H1 (cell line): ENCODE data around the gene QSOX1. TPM values are rescaled to one million over a fixed set of nuclear protein-coding genes. Genes with fewer than 3 reads are reported as not detected.

ENCODE experiments used
- CTCF ChIA-PET: fragments of 300-600 bp; sonication (Branson Sonifier 250); formaldehyde crosslinking; loops from one replicate; lab custom pipeline; 2021; ENCODE audit not compliant: partially characterized antibody; lab: Charles Lee
- POLR2A ChIA-PET: fragments of 300-600 bp; sonication (Branson Sonifier 250); formaldehyde crosslinking; loops from one replicate; lab custom pipeline; 2021; ENCODE audit warnings: inconsistent platforms; ENCODE audit not compliant: partially characterized antibody; lab: Charles Lee
- DNase-seq, 2 experiments: peaks; one replicate each; pipeline versions ENCODE4 v3.0.0 to v3.0.0-alpha.2; 2010 to 2022; ENCODE audit warnings: low spot score in 2 of 2, low read depth in 1 of 2, mixed read lengths in 1 of 2
- FAIRE-seq: peaks from 2 replicates; lab custom pipeline; 2011; peaks lifted over from hg19 to GRCh38; lab: Jason Lieb, UNC
- H2AFZ ChIP-seq: 2 replicates; pipeline ENCODE4 v1.8.1; 2012; ENCODE audit warnings: low read length, inconsistent platforms
- H2AK5ac ChIP-seq: 2 replicates; pipeline ENCODE4 v1.6.1; 2013; ENCODE audit warnings: low read depth, low read length
- H2BK120ac ChIP-seq: replicated peaks from 2 replicates; pipeline ENCODE3; 2013; ENCODE audit warnings: low read depth, low read length, inconsistent platforms
- H2BK12ac ChIP-seq: 2 replicates; pipeline ENCODE4 v1.6.1; 2013; ENCODE audit warnings: low read depth, low read length
- H2BK15ac ChIP-seq: 2 replicates; pipeline ENCODE4 v1.6.1; 2013; ENCODE audit warnings: low read length
- H2BK20ac ChIP-seq: 2 replicates; pipeline ENCODE4 v1.6.1; 2013; ENCODE audit warnings: low read length
- H2BK5ac ChIP-seq: 2 replicates; pipeline ENCODE4 v1.6.1; 2013; ENCODE audit warnings: low read depth, low read length
- H3K14ac ChIP-seq: 2 replicates; pipeline ENCODE4 v1.6.1; 2013; ENCODE audit warnings: inconsistent platforms; ENCODE audit not compliant: insufficient read length
- H3K18ac ChIP-seq: 2 replicates; pipeline ENCODE4 v1.6.1; 2013; ENCODE audit warnings: low read length; ENCODE audit errors: extremely low read depth
- H3K23ac ChIP-seq: 2 replicates; pipeline ENCODE4 v1.6.1; 2013; ENCODE audit warnings: inconsistent platforms; ENCODE audit not compliant: insufficient read length
- H3K23me2 ChIP-seq: 2 replicates; pipeline ENCODE4 v1.6.1; 2013; ENCODE audit warnings: low read depth, low read length
- H3K27ac ChIP-seq: 2 replicates; pipeline ENCODE4 v1.6.1; 2011; ENCODE audit warnings: low read depth, low read length, inconsistent platforms
- H3K27me3 ChIP-seq, 4 experiments: replicated peaks in 1 of 4; 1 replicate in 1 of 4; 2 replicates in 3 of 4; pipeline versions ENCODE4 v1.6.1 to v1.8.1; 2011 to 2013; ENCODE audit warnings: low read length in 3 of 4, mild to moderate bottlenecking in 3 of 4, inconsistent platforms in 2 of 4, mixed read lengths in 2 of 4, moderate library complexity in 1 of 4; ENCODE audit not compliant: control insufficient read depth in 3 of 4, insufficient read depth in 3 of 4; ENCODE audit errors: extremely low read depth in 1 of 4
- H3K36me3 ChIP-seq, 4 experiments: 2 replicates each; pipeline versions ENCODE4 v1.6.1 to v1.8.1; 2011 to 2013; ENCODE audit warnings: mild to moderate bottlenecking in 4 of 4, low read length in 3 of 4, moderate library complexity in 2 of 4, control low read depth in 1 of 4, inconsistent platforms in 1 of 4; ENCODE audit not compliant: insufficient read depth in 4 of 4, control insufficient read depth in 2 of 4
- H3K4ac ChIP-seq: replicated peaks from 2 replicates; pipeline ENCODE3; 2013; ENCODE audit warnings: low read length, low read depth, mixed read lengths, inconsistent platforms; ENCODE audit not compliant: insufficient read length
- H3K4me1 ChIP-seq, 4 experiments: replicated peaks in 1 of 4; 1 replicate in 1 of 4; 2 replicates in 3 of 4; pipeline versions ENCODE4 v1.6.1 to v1.8.1; 2011 to 2013; ENCODE audit warnings: low read length in 3 of 4, inconsistent platforms in 2 of 4, mixed read lengths in 1 of 4; ENCODE audit not compliant: insufficient read depth in 4 of 4, control insufficient read depth in 3 of 4
- H3K4me2 ChIP-seq, 2 experiments: 2 replicates each; pipeline versions ENCODE4 v1.6.1 to v1.8.1; 2011 to 2013; ENCODE audit warnings: low read depth in 2 of 2, low read length in 2 of 2, control low read depth in 1 of 2, inconsistent platforms in 1 of 2, mild to moderate bottlenecking in 1 of 2; ENCODE audit not compliant: insufficient read depth in 1 of 2
- H3K4me3 ChIP-seq, 4 experiments: fragments of 200-600, 300-600 bp in 1 of 4; sonication (generic), shearing (Covaris generic), sonication (Bioruptor Twin) in 1 of 4; 2 replicates each; pipeline versions ENCODE4 v1.5.1 to v1.8.1; 2011 to 2016; ENCODE audit warnings: low read length in 4 of 4, low read depth in 3 of 4, control low read depth in 2 of 4, inconsistent platforms in 2 of 4, mild to moderate bottlenecking in 2 of 4, mixed read lengths in 1 of 4, moderate library complexity in 1 of 4; ENCODE audit not compliant: insufficient read depth in 2 of 4; ENCODE audit errors: extremely low read depth in 1 of 4
- H3K56ac ChIP-seq: replicated peaks from 2 replicates; pipeline ENCODE3; 2013; ENCODE audit warnings: low read depth, mild to moderate bottlenecking, mixed read lengths, low read length, inconsistent platforms; ENCODE audit not compliant: insufficient read length
- H3K79me1 ChIP-seq: 2 replicates; pipeline ENCODE4 v1.6.1; 2013; ENCODE audit warnings: low read depth, low read length, control low read depth
- H3K79me2 ChIP-seq, 2 experiments: 2 replicates each; pipeline versions ENCODE4 v1.6.1 to v1.8.1; 2012 to 2013; ENCODE audit warnings: low read length in 2 of 2, mild to moderate bottlenecking in 2 of 2, inconsistent platforms in 1 of 2; ENCODE audit not compliant: insufficient read depth in 2 of 2, control insufficient read depth in 1 of 2
- H3K9ac ChIP-seq, 4 experiments: replicated peaks in 1 of 4; 1 replicate in 1 of 4; 2 replicates in 3 of 4; pipeline versions ENCODE4 v1.6.1 to v1.8.1; 2011 to 2013; ENCODE audit warnings: low read depth in 3 of 4, low read length in 3 of 4, control low read depth in 2 of 4, mild to moderate bottlenecking in 2 of 4, moderate library complexity in 2 of 4, inconsistent platforms in 1 of 4; ENCODE audit errors: extremely low read depth in 1 of 4
- H3K9me3 ChIP-seq, 2 experiments: 2 replicates each; pipeline versions ENCODE4 v1.6.1 to v1.8.1; 2012 to 2013; ENCODE audit warnings: mild to moderate bottlenecking in 2 of 2, moderate library complexity in 2 of 2, control low read depth in 1 of 2, inconsistent platforms in 1 of 2, low read depth in 1 of 2, low read length in 1 of 2, mixed read lengths in 1 of 2; ENCODE audit not compliant: insufficient read depth in 2 of 2
- H4K20me1 ChIP-seq, 2 experiments: replicated peaks in 1 of 2; 2 replicates each; pipeline versions ENCODE3 to v1.8.1; 2011 to 2013; ENCODE audit warnings: inconsistent platforms in 2 of 2, low read length in 2 of 2, mild to moderate bottlenecking in 1 of 2; ENCODE audit not compliant: insufficient read depth in 2 of 2, control insufficient read depth in 1 of 2
- H4K5ac ChIP-seq: 2 replicates; pipeline ENCODE4 v1.6.1; 2013; ENCODE audit warnings: low read length, low read depth, mixed read lengths, inconsistent platforms; ENCODE audit not compliant: insufficient read length
- H4K8ac ChIP-seq: 2 replicates; pipeline ENCODE4 v1.8.0; 2013; ENCODE audit warnings: mild to moderate bottlenecking, moderate library complexity, low read length, inconsistent platforms; ENCODE audit not compliant: insufficient read depth; ENCODE audit errors: extremely low read depth
- H4K91ac ChIP-seq: replicated peaks from 2 replicates; pipeline ENCODE3; 2013; ENCODE audit warnings: low read length, mixed read lengths, inconsistent platforms; ENCODE audit not compliant: insufficient read length
- JUND ChIP-seq: IDR thresholded peaks from 2 replicates; pipeline ENCODE4 v1.6.1; 2011; ENCODE audit warnings: mild to moderate bottlenecking, improper control_type of control experiment, low read length
- TAF1 ChIP-seq: IDR thresholded peaks from 2 replicates; pipeline ENCODE4 v1.6.1; 2011; ENCODE audit warnings: mild to moderate bottlenecking, low read depth, low read length
- WGBS, 2 experiments: shearing (Covaris generic) in 1 of 2; methylation state at CpG; one replicate each; pipeline versions ENCODE4 v1.1.6 to v1.1.7; 2013 to 2015; ENCODE audit warnings: low lambda C conversion rate in 2 of 2, mixed read lengths in 2 of 2, inconsistent platforms in 1 of 2, low coverage in 1 of 2, missing lambda C conversion rate in 1 of 2; ENCODE audit not compliant: insufficient replicate concordance in 2 of 2, insufficient coverage in 1 of 2, insufficient read length in 1 of 2; ENCODE audit errors: extremely low coverage in 1 of 2, missing lambda C conversion rate in 1 of 2; 5-methylcytosine and 5-hydroxymethylcytosine counted together
- polyA plus RNA-seq, 7 experiments: library from polyadenylated mRNA; depleted of rRNA in 3 of 7; stranded (reverse) in 5 of 7; unstranded in 2 of 7; fragments of >200 nt in 5 of 7; fragments of 200-250 nt in 2 of 7; gene quantifications; 1 replicate in 5 of 7; 2 replicates in 1 of 7; 4 replicates in 1 of 7; pipeline versions ENCODE4 v1.2.1 to v1.2.3, GENCODE V29; 2011 to 2013; ENCODE audit warnings: missing spikeins in 2 of 7, mixed read lengths in 2 of 7
- total RNA-seq: library from RNA; stranded (reverse); fragmentation: NEBNext Ultra II Directional; extraction: Animal tissue kit (Norgen Biotek cat#: 25700); gene quantifications from 2 replicates; pipeline ENCODE4 v1.2.1, GENCODE V29; 2021

Gene QSOX1
- total and polyA plus RNA-seq, 2 of the 8 experiments (the other 6 are each of a cell fraction or from before 2014, with no cell fraction given) = 97.7 to 123 TPM

GRCh38 chr1:180145446-180145845 lies 9.2 kb upstream of the QSOX1 start:
- H3K23ac ChIP-seq = no peak overlapping the region
- CTCF ChIA-PET = interaction anchor here (0.6 to 1.2 kb wide), 5 partner anchors 25 to 333 kb away, joined by 3 read pairs; no protein-coding TSS in a partner anchor
- no peak overlapping the region for H2BK12ac ChIP-seq
- no peak overlapping the region for H2AK5ac ChIP-seq
- H3K27ac ChIP-seq = no peak overlapping the region
- H4K8ac ChIP-seq = no peak overlapping the region
- H3K27me3 ChIP-seq = no peaks in the 10 kb centered on the region
- no peaks in the 10 kb centered on the region for H3K79me2 ChIP-seq
- DNase-seq (no peak), FAIRE-seq (no peak)
- no peak overlapping the region for H2BK20ac ChIP-seq
- H4K91ac ChIP-seq = no peak overlapping the region
- no peak overlapping the region for H3K4me3 ChIP-seq
- no peaks in the 10 kb centered on the region for H4K20me1 ChIP-seq
- no peak overlapping the region for H2BK120ac ChIP-seq
- no peak overlapping the region for H3K14ac ChIP-seq
- 0 out of 2 replicates have a peak overlapping the region, but pooled peaks have one; percentile 55 for H2AFZ ChIP-seq
- no peak overlapping the region for H3K18ac ChIP-seq
- H3K56ac ChIP-seq = no peak overlapping the region
- H2BK15ac ChIP-seq = no peak overlapping the region
- H3K23me2 ChIP-seq = no peaks in the 10 kb centered on the region; the same call in 1 of the 2 replicates
- H3K4me2 ChIP-seq = no peak overlapping the region
- 97% methylated on average over 3 of the region's 3 CpGs; no CpG with 5 or more reads in 1 of the 2 experiments for WGBS, 2 experiments
- H3K36me3 ChIP-seq = no peaks in the 10 kb centered on the region
- no peaks in the 10 kb centered on the region for H3K79me1 ChIP-seq
- H2BK5ac ChIP-seq = no peak overlapping the region
- no peak overlapping the region for H3K4ac ChIP-seq
- H3K4me1 ChIP-seq = no peaks in the 10 kb centered on the region
- POLR2A ChIA-PET = interaction anchor here (1.0 kb wide), 1 partner anchor 10 kb away, joined by 3 read pairs; no protein-coding TSS in a partner anchor
- no peak overlapping the region for H4K5ac ChIP-seq
- H3K9me3 ChIP-seq = no peaks in the 10 kb centered on the region
- H3K9ac ChIP-seq = no peak overlapping the region
- TF ChIP-seq TAF1 (no peak), JUND (no peak)
